Ramos (cell line): ENCODE measurements around the gene ADAT3.

ENCODE experiments used
- in situ Hi-C: fragments of 300-500 bp; cut with MboI; formaldehyde crosslinking; loops from one replicate; pipeline ENCODE4 v1.14.3; 2022; ENCODE audit warnings: low sequenced_read_pairs; ENCODE audit not compliant: unreplicated experiment

ADAT3 gene

GRCh38 chr19:1935484-1936208 is 30.4 kb downstream of the ADAT3 start:
- in situ Hi-C loops = no loop called here

GRCh38 chr19:1936430-1936829 is 31.2 kb downstream of the ADAT3 start:
- in situ Hi-C loops = no loop called here

- in situ Hi-C loops = no loop called here
Measured at GRCh38 chr19:1936916-1937610, 31.9 kb downstream of the ADAT3 start.

GRCh38 chr19:1938071-1938470 is 32.9 kb downstream of the ADAT3 start:
- in situ Hi-C loops = no loop called here

- in situ Hi-C loops = no loop called here
Measured at GRCh38 chr19:1941146-1942077, 36.2 kb downstream of the ADAT3 start, which contains the start of gene CSNK1G2. CSNK1G2 (plus strand) TSS chr19:1941172; CDS start chr19:1969773, 28,601 bp downstream.

GRCh38 chr19:1942078-1942933 is 37.1 kb downstream of the ADAT3 start:
- in situ Hi-C loops = no loop called here

- in situ Hi-C loops = no loop called here
Measured at GRCh38 chr19:1942934-1943555, 37.8 kb downstream of the ADAT3 start.

GRCh38 chr19:1943661-1944087 is 38.5 kb downstream of the ADAT3 start:
- in situ Hi-C loops = no loop called here

- in situ Hi-C loops = no loop called here
Measured at GRCh38 chr19:1944088-1944915, 39.1 kb downstream of the ADAT3 start.

GRCh38 chr19:1944916-1945561 is 39.8 kb downstream of the ADAT3 start:
- in situ Hi-C loops = no loop called here

GRCh38 chr19:1945899-1946298 is 40.7 kb downstream of the ADAT3 start:
- in situ Hi-C loops = no loop called here

- in situ Hi-C loops = no loop called here
Measured at GRCh38 chr19:1947651-1948209, 42.5 kb downstream of the ADAT3 start.

- in situ Hi-C loops = no loop called here
Measured at GRCh38 chr19:1949304-1950101, 44.3 kb downstream of the ADAT3 start.

- in situ Hi-C loops = no loop called here
Measured at GRCh38 chr19:1950640-1951039, 45.4 kb downstream of the ADAT3 start.

GRCh38 chr19:1952635-1953034 is 47.4 kb downstream of the ADAT3 start:
- in situ Hi-C loops = no loop called here

GRCh38 chr19:1953037-1953436 is 47.8 kb downstream of the ADAT3 start:
- in situ Hi-C loops = no loop called here
